Subcutaneous adipose tissue (tissue), 4 donors: Measurements from ENCODE around the gene ACYP2. TPM values are rescaled to one million over a fixed set of nuclear protein-coding genes. Genes with fewer than 3 reads are reported as not detected.

ENCODE experiments used
- CTCF ChIP-seq: fragments of 450-650 bp; IDR thresholded peaks from one replicate; pipeline ENCODE4 v1.5.1; 2016; ENCODE audit warnings: low read depth, mild to moderate bottlenecking, control low read depth, antibody characterized with exemption, moderate library complexity
- total RNA-seq, 4 donors: library from RNA; depleted of rRNA; stranded (reverse); fragments of >200 nt; gene quantifications; one replicate each; pipeline ENCODE4 v1.1.0, GENCODE V29; 2016

ACYP2 gene
- total RNA-seq, 4 donors from 2014 or later = 22.4 to 40.4 (median 28.4) TPM

DNA sequence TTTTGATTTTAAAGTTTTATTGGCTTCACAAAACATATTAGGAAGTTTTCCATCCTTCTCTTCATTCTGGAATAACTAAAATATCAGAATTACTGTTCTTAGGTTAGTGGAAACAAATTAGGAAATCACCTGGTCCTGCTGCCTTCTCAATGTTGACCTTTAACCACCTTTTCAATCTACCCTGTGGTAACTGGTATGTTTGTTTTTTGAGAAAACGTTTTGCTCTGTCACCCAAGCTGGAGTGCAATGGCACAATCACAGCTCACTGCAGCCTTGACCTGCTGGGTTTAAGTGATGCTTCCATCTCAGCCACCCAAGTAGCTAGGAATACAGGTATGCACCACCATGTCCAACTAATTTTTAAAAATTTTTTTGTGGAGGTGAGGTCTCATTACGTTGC, 28.4 kb downstream of the ACYP2 start:
- TF ChIP-seq CTCF = no peak

- no peak for TF ChIP-seq CTCF
These were observed 33.0 kb downstream of the ACYP2 start for GRCh38 chr2:54148391-54148790.

DNA sequence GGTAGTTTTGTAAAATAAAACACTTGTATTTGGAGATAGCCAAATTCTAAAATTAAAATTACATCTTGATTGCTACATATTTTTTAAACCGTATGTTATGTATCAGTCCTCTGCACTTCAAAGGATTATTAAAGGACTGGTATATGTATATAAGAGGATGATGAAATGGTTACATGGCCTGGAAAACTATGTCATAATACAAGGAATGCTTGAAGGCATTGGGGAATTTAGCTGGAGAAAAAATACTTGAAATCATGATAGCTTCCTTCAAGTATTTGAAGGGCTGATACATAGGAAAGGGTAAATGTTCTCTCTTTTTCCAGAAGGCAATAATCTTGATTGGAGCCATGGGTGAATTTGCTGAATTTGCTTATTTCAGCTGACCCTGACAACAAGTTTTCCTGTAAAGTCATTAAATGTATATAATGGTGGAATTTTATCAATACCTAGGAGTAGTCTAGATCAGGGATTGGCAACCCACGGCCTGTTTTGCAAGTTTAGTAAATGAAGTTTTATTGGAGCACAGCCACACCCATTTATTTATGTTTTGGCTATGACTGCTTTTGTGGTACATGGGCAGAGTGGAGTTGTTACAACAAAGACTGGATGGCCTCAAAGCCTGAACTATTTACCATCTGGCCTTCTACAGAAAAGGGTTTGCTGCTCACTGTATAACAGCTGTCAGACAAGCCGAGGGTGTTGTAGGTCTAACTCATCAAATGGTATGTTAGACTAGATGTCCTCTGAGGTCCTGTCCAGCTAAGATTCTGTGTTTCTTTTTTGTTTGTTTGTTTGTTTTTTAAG, 34.4 kb downstream of the ACYP2 start:
- no peak for TF ChIP-seq CTCF

DNA sequence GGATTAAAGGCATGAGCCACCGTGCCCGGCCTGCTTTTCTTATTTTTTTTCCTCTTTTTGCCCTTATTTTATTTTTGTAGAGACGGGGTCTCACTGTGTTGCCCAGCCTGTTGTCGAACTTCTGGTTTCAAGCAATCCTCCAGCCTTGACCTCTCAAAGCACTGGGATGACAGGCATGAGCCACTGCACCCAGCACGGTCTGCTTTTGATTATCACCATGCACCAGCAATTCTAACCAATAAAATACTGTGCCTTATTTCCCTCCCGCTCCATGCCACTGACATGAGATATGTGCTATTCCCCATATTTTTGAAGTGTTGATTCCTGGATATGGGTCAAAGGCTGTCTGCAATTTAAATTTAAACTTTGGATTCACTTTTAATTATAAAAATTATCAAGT, 42.9 kb downstream of the ACYP2 start:
- no peak for TF ChIP-seq CTCF

DNA sequence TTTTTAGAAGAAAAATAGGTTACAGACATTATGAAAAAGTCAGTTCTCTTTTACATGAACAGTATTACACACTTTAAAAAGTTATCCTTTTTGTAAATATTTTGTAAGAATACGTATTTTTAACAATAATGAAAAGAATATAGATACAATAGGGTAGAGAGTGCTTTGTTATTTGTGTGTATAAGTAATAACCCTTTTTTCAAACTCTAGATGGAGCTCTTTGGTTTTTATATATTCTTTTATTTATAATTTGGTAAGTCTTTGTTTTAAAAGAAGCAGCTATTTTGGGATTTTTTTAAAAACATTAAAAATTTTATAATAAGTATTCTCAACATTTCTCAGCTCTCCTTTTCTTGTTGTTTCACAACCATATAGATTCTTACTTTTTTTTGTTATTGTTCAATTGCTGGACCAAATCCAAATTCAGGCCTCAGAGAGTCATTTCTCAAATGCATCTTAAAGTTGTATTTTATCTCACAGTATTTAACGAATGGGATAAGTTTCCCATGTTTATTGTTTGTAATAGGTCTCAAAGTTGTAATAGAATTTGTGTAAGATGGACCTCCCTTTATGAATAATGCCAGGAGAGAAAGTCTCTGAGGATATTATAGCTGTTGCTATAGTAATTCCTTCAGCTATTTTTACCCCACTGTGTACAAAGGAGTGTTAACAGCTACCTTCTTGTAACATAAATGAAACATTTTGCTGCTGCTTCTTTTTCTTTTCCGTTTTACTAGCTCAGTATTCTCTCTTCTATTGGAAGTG, 46.4 kb downstream of the ACYP2 start:
- no peak for TF ChIP-seq CTCF

- no peak for TF ChIP-seq CTCF
These were observed 48.7 kb downstream of the ACYP2 start for GRCh38 chr2:54164106-54164505.

GRCh38 chr2:54166121-54166773, 50.8 kb downstream of the ACYP2 start:
- no peak for TF ChIP-seq CTCF
